IMR-90 (cell line): Measurements from ENCODE around the gene ZNF646. TPM values are rescaled to one million over a fixed set of nuclear protein-coding genes. Genes with fewer than 3 reads are reported as not detected.

Source experiments
- ATAC-seq: fragments of 200-7000 bp; cut with Tn5 transposase; 2 replicates; pipeline ENCODE4 v1.9.1; 2020; ENCODE audit warnings: low read depth, mild to moderate bottlenecking, moderate library complexity
- BruUV-seq: library from RNA; stranded (reverse); fragments of 400-500 nt; replicated peaks from 2 replicates; lab custom pipeline; 2021; lab: Mats Ljungman, UMichigan
- CTCF ChIA-PET: fragments of 300-600 bp; formaldehyde crosslinking; extraction: SDS; loops from one replicate; lab custom pipeline; 2021; ENCODE audit warnings: antibody characterized with exemption; lab: Yijun Ruan, JAX
- POLR2A ChIA-PET: fragments of 300-600 bp; sonication (Branson Sonifier 250); formaldehyde crosslinking; loops from one replicate; lab custom pipeline; 2022; ENCODE audit warnings: antibody characterized with exemption; ENCODE audit not compliant: unreplicated experiment; lab: Charles Lee
- DNase-seq: peaks from one replicate; pipeline ENCODE4 v3.0.0; 2013
- H2AFZ ChIP-seq: replicated peaks from 2 replicates; pipeline ENCODE3; 2013; ENCODE audit warnings: low read length, mild to moderate bottlenecking; ENCODE audit not compliant: poor library complexity
- H2AK5ac ChIP-seq: 2 replicates; pipeline ENCODE4 v1.6.1; 2013; ENCODE audit warnings: low read depth, low read length, inconsistent platforms
- H2AK9ac ChIP-seq: replicated peaks from 2 replicates; pipeline ENCODE3; 2013; ENCODE audit warnings: mild to moderate bottlenecking, low read depth, low read length, moderate library complexity; ENCODE audit not compliant: poor library complexity
- H2BK120ac ChIP-seq: 2 replicates; pipeline ENCODE4 v1.6.1; 2013; ENCODE audit warnings: low read depth, low read length, inconsistent platforms
- H2BK15ac ChIP-seq: 3 replicates; pipeline ENCODE4 v1.6.1; 2013; ENCODE audit warnings: low read depth, low read length, inconsistent platforms
- H2BK20ac ChIP-seq: 2 replicates; pipeline ENCODE4 v1.6.1; 2013; ENCODE audit warnings: low read depth, mild to moderate bottlenecking, inconsistent platforms, low read length, moderate library complexity
- H2BK5ac ChIP-seq: 2 replicates; pipeline ENCODE4 v1.6.1; 2013; ENCODE audit warnings: mild to moderate bottlenecking, low read depth, low read length, inconsistent platforms; ENCODE audit not compliant: poor library complexity, severe bottlenecking
- H3K14ac ChIP-seq: replicated peaks from 2 replicates; pipeline ENCODE4 v1.6.1; 2013; ENCODE audit warnings: low read depth, low read length, inconsistent platforms
- H3K18ac ChIP-seq: 2 replicates; pipeline ENCODE4 v1.6.1; 2013; ENCODE audit warnings: low read depth, low read length, control low read depth
- H3K23ac ChIP-seq: 2 replicates; pipeline ENCODE4 v1.6.1; 2013; ENCODE audit warnings: low read depth, low read length, inconsistent platforms
- H3K27ac ChIP-seq: 2 replicates; pipeline ENCODE4 v1.5.1; 2013; ENCODE audit warnings: mild to moderate bottlenecking, control low read depth, low read length; ENCODE audit not compliant: insufficient read depth
- H3K27me3 ChIP-seq: 2 replicates; pipeline ENCODE4 v1.6.1; 2013; ENCODE audit warnings: low read length; ENCODE audit not compliant: control insufficient read depth, insufficient read depth
- H3K36me3 ChIP-seq: 2 replicates; pipeline ENCODE4 v1.6.1; 2013; ENCODE audit warnings: low read length, mixed read lengths; ENCODE audit not compliant: control insufficient read depth, insufficient read depth
- H3K4ac ChIP-seq: 2 replicates; pipeline ENCODE4 v1.6.1; 2013; ENCODE audit warnings: low read depth, low read length, inconsistent platforms
- H3K4me1 ChIP-seq: 2 replicates; pipeline ENCODE4 v1.6.1; 2013; ENCODE audit warnings: low read length, mixed read lengths; ENCODE audit not compliant: control insufficient read depth, insufficient read depth
- H3K4me2 ChIP-seq: 2 replicates; pipeline ENCODE4 v1.6.1; 2013; ENCODE audit warnings: low read depth, mild to moderate bottlenecking, control low read depth, low read length, moderate library complexity
- H3K4me3 ChIP-seq: 2 replicates; pipeline ENCODE4 v1.5.1; 2013; ENCODE audit warnings: low read depth, mild to moderate bottlenecking, control low read depth, low read length, moderate library complexity; ENCODE audit not compliant: insufficient read depth
- H3K56ac ChIP-seq: 2 replicates; pipeline ENCODE4 v1.6.1; 2013; ENCODE audit warnings: low read length, inconsistent platforms; ENCODE audit not compliant: insufficient read depth; ENCODE audit errors: extremely low read depth
- H3K79me1 ChIP-seq, 2 experiments: 2 replicates each; pipeline ENCODE4 v1.6.1; 2013; ENCODE audit warnings: low read length in 2 of 2, inconsistent platforms in 1 of 2, low read depth in 1 of 2
- H3K9ac ChIP-seq: 2 replicates; pipeline ENCODE4 v1.6.1; 2013; ENCODE audit warnings: low read depth, low read length, control low read depth
- H3K9me1 ChIP-seq: 2 replicates; pipeline ENCODE4 v1.6.1; 2013; ENCODE audit warnings: low read length, inconsistent platforms; ENCODE audit not compliant: insufficient read depth
- H3K9me3 ChIP-seq: 2 replicates; pipeline ENCODE4 v1.6.1; 2013; ENCODE audit warnings: low read length; ENCODE audit not compliant: control insufficient read depth, insufficient read depth
- H4K20me1 ChIP-seq: 2 replicates; pipeline ENCODE4 v1.6.1; 2013; ENCODE audit warnings: low read length, inconsistent platforms; ENCODE audit not compliant: insufficient read depth
- H4K5ac ChIP-seq: 2 replicates; pipeline ENCODE4 v1.6.1; 2013; ENCODE audit warnings: mild to moderate bottlenecking, low read depth, low read length, control low read depth
- H4K8ac ChIP-seq, 2 experiments: 2 replicates each; pipeline ENCODE4 v1.6.1; 2013; ENCODE audit warnings: low read depth in 2 of 2, low read length in 2 of 2, control low read depth in 1 of 2, inconsistent platforms in 1 of 2
- H4K91ac ChIP-seq: 2 replicates; pipeline ENCODE4 v1.6.1; 2013; ENCODE audit warnings: low read depth, low read length, inconsistent platforms; ENCODE audit not compliant: insufficient read depth
- BHLHE40 ChIP-seq: fragments of 150-350 bp; IDR thresholded peaks from 2 replicates; pipeline ENCODE4 v1.6.1; 2016; ENCODE audit warnings: mild to moderate bottlenecking, low read depth, low read length
- CHD1 ChIP-seq: IDR thresholded peaks from 2 replicates; pipeline ENCODE4 v1.6.1; 2012; ENCODE audit warnings: low read depth, low read length, improper control_type of control experiment
- MAZ ChIP-seq: IDR thresholded peaks from 2 replicates; pipeline ENCODE4 v1.6.1; 2012; ENCODE audit warnings: low read depth, mild to moderate bottlenecking, low read length, improper control_type of control experiment, moderate library complexity, borderline replicate concordance
- NFE2L2 ChIP-seq: fragments of 150-350 bp; IDR thresholded peaks from 2 replicates; pipeline ENCODE4 v1.6.1; 2016; ENCODE audit warnings: low read depth, mild to moderate bottlenecking, low read length
- POLR2A ChIP-seq: IDR thresholded peaks from 2 replicates; pipeline ENCODE4 v1.6.1; 2012; ENCODE audit warnings: mild to moderate bottlenecking, low read depth, low read length
- RFX5 ChIP-seq: IDR thresholded peaks from 2 replicates; pipeline ENCODE4 v1.8.0; 2012; ENCODE audit warnings: low read depth, mild to moderate bottlenecking, low read length, moderate library complexity
- SMC3 ChIP-seq: fragments of 150-350 bp; IDR thresholded peaks from 2 replicates; pipeline ENCODE4 v1.6.1; 2016; ENCODE audit warnings: low read depth, mild to moderate bottlenecking, antibody characterized with exemption, low read length, moderate library complexity
- USF2 ChIP-seq: fragments of 150-350 bp; IDR thresholded peaks from 2 replicates; pipeline ENCODE4 v1.6.1; 2017; ENCODE audit warnings: mild to moderate bottlenecking, antibody characterized with exemption, low read length, low read depth
- WGBS, 2 experiments: methylation state at CpG; one replicate each; pipeline versions ENCODE4 v1.1.5 to v1.1.7; 2013; ENCODE audit warnings: missing lambda C conversion rate in 2 of 2; ENCODE audit not compliant: insufficient read length in 1 of 2; ENCODE audit errors: extremely low coverage in 2 of 2; 5-methylcytosine and 5-hydroxymethylcytosine counted together
- dilution Hi-C: fragments of 300-500 bp; cut with HindIII; formaldehyde crosslinking; loops from one replicate; pipeline ENCODE4 v1.14.3; 2018; ENCODE audit warnings: low sequenced_read_pairs; ENCODE audit not compliant: unreplicated experiment
- in situ Hi-C: fragments of 300-500 bp; cut with MboI; formaldehyde crosslinking; loops from 3 replicates; pipeline ENCODE4 v1.14.3; 2019; ENCODE audit warnings: low sequenced_read_pairs, inconsistent platforms, mixed read lengths
- intact Hi-C: fragments of 100-400 bp; cut with micrococcal nuclease; formaldehyde crosslinking; loops from 2 replicates; pipeline ENCODE4 v1.10.0; 2022
- polyA plus RNA-seq, 3 experiments: library from polyadenylated mRNA; depleted of rRNA; stranded (reverse); fragments of >200 nt; gene quantifications; 2 replicates each; pipeline ENCODE4 v1.2.3, GENCODE V29; 2012; ENCODE audit warnings: low replicate concordance in 1 of 3
- total RNA-seq: library from RNA; depleted of rRNA; stranded (reverse); fragments of >200 nt; gene quantifications from 2 replicates; pipeline ENCODE4 v1.2.3, GENCODE V29; 2012
- TF ChIP-seq, protein P1 (sequence below): conservative IDR thresholded peaks from 2 replicates; pipeline ENCODE4 v1.5.1; 2012; ENCODE audit warnings: mild to moderate bottlenecking, low read depth, low read length, improper control_type of control experiment
- TF ChIP-seq, protein P2 (sequence below): fragments of 150-350 bp; IDR thresholded peaks from 2 replicates; pipeline ENCODE4 v1.6.1; 2016; ENCODE audit warnings: low read depth, mild to moderate bottlenecking, low read length, moderate library complexity, borderline replicate concordance

ZNF646 gene
- total and polyA plus RNA-seq, 2 of the 4 experiments (the other 2 are of a cell fraction) = 4.9 to 6.8 TPM

GRCh38 chr16:31080035-31080629 lies 5.9 kb downstream of the ZNF646 start:
- H3K36me3 ChIP-seq = peaks cover 81% of the 10 kb centered on the region
- no peak for ATAC-seq
- TF ChIP-seq MAZ (no peak), POLR2A (no peak), SMC3 (no peak), BHLHE40 (no peak), CHD1 (no peak), NFE2L2 (no peak), RFX5 (no peak), USF2 (no peak)
- TF ChIP-seq, protein P1, sequence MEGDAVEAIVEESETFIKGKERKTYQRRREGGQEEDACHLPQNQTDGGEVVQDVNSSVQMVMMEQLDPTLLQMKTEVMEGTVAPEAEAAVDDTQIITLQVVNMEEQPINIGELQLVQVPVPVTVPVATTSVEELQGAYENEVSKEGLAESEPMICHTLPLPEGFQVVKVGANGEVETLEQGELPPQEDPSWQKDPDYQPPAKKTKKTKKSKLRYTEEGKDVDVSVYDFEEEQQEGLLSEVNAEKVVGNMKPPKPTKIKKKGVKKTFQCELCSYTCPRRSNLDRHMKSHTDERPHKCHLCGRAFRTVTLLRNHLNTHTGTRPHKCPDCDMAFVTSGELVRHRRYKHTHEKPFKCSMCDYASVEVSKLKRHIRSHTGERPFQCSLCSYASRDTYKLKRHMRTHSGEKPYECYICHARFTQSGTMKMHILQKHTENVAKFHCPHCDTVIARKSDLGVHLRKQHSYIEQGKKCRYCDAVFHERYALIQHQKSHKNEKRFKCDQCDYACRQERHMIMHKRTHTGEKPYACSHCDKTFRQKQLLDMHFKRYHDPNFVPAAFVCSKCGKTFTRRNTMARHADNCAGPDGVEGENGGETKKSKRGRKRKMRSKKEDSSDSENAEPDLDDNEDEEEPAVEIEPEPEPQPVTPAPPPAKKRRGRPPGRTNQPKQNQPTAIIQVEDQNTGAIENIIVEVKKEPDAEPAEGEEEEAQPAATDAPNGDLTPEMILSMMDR = no peak
- TF ChIP-seq, protein P2, sequence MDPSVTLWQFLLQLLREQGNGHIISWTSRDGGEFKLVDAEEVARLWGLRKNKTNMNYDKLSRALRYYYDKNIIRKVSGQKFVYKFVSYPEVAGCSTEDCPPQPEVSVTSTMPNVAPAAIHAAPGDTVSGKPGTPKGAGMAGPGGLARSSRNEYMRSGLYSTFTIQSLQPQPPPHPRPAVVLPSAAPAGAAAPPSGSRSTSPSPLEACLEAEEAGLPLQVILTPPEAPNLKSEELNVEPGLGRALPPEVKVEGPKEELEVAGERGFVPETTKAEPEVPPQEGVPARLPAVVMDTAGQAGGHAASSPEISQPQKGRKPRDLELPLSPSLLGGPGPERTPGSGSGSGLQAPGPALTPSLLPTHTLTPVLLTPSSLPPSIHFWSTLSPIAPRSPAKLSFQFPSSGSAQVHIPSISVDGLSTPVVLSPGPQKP = no peak
- no peak overlapping the region for H3K23ac ChIP-seq
- BruUV-seq = no TSS peak
- H2AFZ ChIP-seq = no peak overlapping the region
- intact Hi-C loops = no loop called here
- no peak overlapping the region for H2BK120ac ChIP-seq
- no peak overlapping the region for H2AK5ac ChIP-seq
- H4K8ac ChIP-seq = no peak overlapping the region
- H2BK20ac ChIP-seq = no peak overlapping the region
- no peak overlapping the region for H3K14ac ChIP-seq
- CTCF ChIA-PET = no interaction called here
- no peaks in the 10 kb centered on the region for H3K9me3 ChIP-seq
- dilution Hi-C loops = no loop called here
- no peak overlapping the region for H3K4ac ChIP-seq
- no peaks in the 10 kb centered on the region for H3K27me3 ChIP-seq
- H3K4me2 ChIP-seq = no peak overlapping the region
- H4K91ac ChIP-seq = no peak overlapping the region
- no peaks in the 10 kb centered on the region for H3K4me1 ChIP-seq
- no peak overlapping the region for H3K9ac ChIP-seq
- H3K27ac ChIP-seq = no peak overlapping the region
- WGBS, 2 experiments = 96% methylated on average over 28 of the region's 40 CpGs; no CpG with 5 or more reads in 1 of the 2 experiments
- peaks cover 21% of the 10 kb centered on the region for H4K20me1 ChIP-seq
- H3K79me1 ChIP-seq = peaks cover 14 to 63% of the 10 kb centered on the region in 2 experiments
- no peak overlapping the region for H2AK9ac ChIP-seq
- peaks cover 3% of the 10 kb centered on the region; the same call in 1 of the 2 replicates for H3K9me1 ChIP-seq
- no peak overlapping the region for H2BK15ac ChIP-seq
- H4K5ac ChIP-seq = no peak overlapping the region
- no peak for DNase-seq
- POLR2A ChIA-PET = no interaction called here
- H3K56ac ChIP-seq = no peak overlapping the region
- no peak overlapping the region for H3K4me3 ChIP-seq
- H2BK5ac ChIP-seq = no peak overlapping the region
- H3K18ac ChIP-seq = no peak overlapping the region
- in situ Hi-C loops = loop anchor here (10.0 kb wide), 1 partner anchor 95 kb away; the partner anchor contains the start of gene HSD3B7
